CD4-positive, alpha-beta T cell treated with Interleukin-6 at 100 ng/mL for 8 hours (primary cell): ENCODE measurements around the gene TTLL9.
"Not testable (repeated sequence)": the region's sequence is repeated elsewhere in the genome, so short reads cannot be mapped to it uniquely, and the experiment has no call there.

ENCODE experiments used
- DNase-seq: peaks from one replicate; pipeline ENCODE4 v3.0.0-alpha.2; 2020; ENCODE audit warnings: mixed read lengths, low spot score

Gene TTLL9

GRCh38 chr20:31869942-31870725, at the start of gene TTLL9, which contains the start of gene DUSP15:
TTLL9 (plus strand) TSS chr20:31870634; CDS start chr20:31871127, 493 bp downstream.
DUSP15 (minus strand) TSS chr20:31870527; CDS start chr20:31870337, 190 bp downstream.
- no peak for DNase-seq

- DNase-seq, result no peak
Observed at GRCh38 chr20:31821427-31821826, 49.0 kb upstream of the TTLL9 start.

GRCh38 chr20:31822421-31823330, 47.8 kb upstream of the TTLL9 start:
- peak; percentile 68 for DNase-seq

DNA sequence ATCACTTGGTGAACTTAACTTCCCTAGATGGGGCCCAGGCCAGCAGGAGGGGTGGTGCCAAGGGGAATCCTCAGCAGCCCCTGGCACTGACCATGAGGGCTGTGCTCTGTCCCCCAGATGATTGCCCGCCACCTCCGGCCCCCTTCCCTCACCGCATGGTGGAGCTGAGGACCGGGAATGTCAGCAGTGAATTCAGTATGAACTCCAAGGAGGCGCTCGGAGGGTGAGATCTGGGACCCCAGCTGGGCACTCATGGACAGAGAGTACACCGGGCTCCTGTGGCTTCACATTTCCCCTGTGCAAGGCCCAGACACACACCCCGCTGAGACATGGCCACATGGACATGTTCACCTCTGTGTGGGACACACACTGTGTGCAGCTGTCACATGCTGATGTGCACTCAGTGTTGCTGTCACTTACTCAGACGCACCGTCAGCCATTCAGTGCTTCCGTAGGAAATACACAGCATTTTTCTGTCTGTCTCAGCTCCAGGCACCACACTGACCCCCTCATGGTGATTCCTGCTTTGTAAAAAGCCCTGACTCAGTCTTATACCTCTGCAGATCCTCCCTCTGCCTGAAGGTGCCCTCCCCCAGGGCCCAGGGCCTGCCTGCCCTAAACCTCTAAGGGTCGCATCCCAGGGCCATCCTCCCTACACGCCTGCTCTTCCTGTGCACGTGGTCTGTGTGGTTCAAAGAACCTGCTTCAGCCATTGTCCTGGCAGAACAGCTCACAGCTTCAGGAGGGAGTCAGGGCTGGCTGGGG, 46.9 kb upstream of the TTLL9 start:
- DNase-seq, result no peak

GRCh38 chr20:31824125-31824485, 46.3 kb upstream of the TTLL9 start:
- DNase-seq, result no peak

- no peak for DNase-seq
Observed at GRCh38 chr20:31824554-31825313, 45.7 kb upstream of the TTLL9 start.

DNA sequence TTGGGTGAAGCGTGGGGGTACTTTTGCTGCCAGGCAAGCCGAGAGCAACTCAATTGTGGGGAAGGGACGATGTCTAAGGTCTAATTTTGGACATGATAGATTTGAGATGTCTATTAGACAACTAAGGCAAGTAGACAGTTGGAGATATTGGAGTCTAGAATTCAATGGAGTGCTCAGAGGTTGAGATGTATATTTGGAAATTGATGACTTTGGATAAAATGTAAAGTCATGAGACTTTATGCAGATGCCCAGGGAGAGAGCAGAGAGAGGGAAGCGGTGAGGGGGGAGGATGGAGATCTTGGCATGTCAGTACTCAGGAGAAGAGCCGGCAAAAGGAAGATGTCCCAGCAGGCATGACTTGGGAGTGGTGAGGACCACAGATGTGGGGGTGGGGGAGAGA, 44.4 kb upstream of the TTLL9 start:
- DNase-seq, result no peak

DNA sequence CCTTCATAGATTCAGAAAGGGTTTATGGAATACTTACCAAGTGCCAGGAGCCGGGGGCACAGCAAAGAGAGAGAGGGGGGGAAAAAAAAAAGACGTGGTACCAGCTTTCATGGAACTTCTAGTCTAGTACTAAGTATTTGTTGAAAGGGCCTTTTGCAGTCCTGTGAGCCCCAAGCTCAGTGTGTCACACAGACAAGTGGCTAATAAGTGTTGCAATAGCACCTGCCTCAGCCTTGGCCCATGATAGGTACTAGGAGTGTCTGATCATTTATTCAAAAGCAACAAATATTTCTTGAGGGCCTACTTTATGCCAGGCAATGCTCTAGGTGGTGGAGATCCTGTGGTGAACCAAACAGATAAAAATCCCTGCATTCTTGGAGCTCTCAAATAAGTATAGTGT, 43.4 kb upstream of the TTLL9 start:
- DNase-seq, result no peak

GRCh38 chr20:31828016-31828415, 42.4 kb upstream of the TTLL9 start:
- DNase-seq, result not testable (repeated sequence)

DNA sequence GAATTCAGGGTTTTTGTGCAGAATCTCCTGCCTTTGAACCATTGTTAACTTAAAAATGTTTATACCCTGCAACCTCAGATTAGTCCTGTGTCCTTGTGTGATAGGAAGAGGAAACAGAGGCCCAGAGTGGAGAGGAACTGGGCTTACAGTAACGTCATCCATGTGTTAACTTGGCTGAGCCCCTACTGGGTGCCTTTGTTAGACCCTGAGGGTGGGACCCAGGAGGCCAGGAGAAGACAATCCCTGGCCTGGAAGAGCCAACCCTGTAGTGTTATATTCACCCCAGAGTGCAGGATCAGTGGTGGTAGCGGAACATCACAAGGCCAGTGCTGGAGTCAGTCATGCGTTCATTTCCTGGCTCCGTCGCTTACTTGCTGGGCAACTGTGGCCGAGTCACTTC, 40.7 kb upstream of the TTLL9 start:
- DNase-seq, result no peak

- no peak for DNase-seq
Observed at GRCh38 chr20:31830406-31830981, 39.9 kb upstream of the TTLL9 start.

DNA sequence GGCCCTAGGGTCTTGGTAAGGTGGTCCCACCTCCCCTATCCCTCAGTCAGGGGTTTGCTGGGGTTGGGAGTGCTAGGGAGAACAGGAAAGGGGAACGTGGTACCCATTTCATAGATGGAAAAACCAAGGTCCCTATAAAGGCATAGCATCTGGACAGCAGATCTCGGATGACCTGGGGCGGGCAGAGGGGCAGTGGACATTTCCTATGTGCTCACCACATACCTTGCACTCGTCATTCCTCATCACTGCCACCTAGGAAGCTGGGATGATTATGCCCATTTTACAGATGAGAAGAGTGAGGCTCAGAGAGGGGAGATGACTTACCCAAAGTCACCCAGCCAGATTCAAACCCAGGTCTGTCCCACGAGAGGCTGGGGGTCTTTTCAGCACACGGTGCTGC, 39.2 kb upstream of the TTLL9 start:
- no peak for DNase-seq

DNA sequence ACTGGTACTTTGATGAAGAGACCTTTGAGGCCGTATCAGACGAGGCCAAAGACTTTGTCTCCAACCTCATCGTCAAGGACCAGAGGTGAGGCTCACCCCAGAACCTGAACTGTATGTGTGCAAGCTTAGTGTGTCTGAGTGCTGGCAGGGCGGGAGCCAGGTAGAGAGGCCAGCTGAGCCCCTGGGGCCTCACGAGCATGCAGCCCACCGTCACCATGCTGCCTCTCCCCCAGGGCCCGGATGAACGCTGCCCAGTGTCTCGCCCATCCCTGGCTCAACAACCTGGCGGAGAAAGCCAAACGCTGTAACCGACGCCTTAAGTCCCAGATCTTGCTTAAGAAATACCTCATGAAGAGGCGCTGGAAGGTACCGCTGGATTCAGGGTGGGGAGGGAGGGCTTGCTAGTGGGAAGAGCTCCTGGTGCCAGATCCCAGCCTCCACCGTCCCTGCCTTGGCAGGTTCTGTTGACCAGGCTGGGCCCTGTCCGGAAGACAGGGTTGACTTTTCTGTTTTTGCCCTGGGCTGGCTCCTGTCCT, 38.6 kb upstream of the TTLL9 start:
- DNase-seq, result no peak

- peak; percentile 33 for DNase-seq
Observed at GRCh38 chr20:31833130-31833930, 37.1 kb upstream of the TTLL9 start.

GRCh38 chr20:31833931-31834521, 36.4 kb upstream of the TTLL9 start:
- no peak for DNase-seq

GRCh38 chr20:31835554-31835953, 34.9 kb upstream of the TTLL9 start:
- DNase-seq, result no peak

GRCh38 chr20:31835977-31836852, 34.2 kb upstream of the TTLL9 start:
- peak; percentile 10 for DNase-seq

DNA sequence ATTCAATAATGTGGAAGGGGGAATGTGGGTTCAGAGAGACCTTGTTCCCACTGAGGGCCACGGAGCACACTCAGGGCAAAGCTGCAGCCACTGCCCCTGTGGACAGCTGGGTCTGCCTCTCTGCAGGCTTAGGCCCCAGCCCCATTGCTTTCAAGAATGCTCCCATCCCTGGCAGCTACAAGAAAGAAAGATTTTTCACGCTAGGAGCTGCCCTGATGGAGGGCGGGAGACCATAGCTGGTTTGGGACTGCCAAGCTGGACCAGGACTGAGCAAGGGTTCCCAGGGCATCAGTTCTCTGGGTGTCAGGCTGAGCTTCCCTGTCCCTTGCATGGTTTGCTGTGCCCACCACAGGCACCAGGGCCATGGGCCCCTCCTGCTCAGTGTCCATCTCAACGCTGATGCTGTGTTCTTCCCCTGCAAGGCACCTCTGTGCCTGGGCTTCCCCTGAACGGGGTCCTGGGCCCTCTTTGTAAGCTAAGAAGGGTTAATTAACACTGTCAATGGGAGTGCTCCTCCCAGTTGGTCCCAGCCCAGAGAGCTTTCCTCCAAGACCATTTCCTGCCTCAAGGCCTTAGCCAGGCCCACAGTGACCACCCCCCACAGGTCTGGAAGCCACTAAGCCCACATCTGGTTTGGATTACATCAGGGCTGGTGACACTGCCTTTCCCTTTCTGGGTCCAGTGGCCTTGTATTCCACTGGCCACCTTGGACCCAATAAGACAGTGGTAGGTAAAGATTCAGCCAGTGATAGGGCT, 33.4 kb upstream of the TTLL9 start:
- no peak for DNase-seq
